ENCODE results near the gene TEC. TPM values are rescaled to one million over a fixed set of nuclear protein-coding genes. Genes with fewer than 3 reads are reported as not detected.

The TEC gene
- total and polyA plus RNA-seq, 2 donors from 2014 or later = 1.1 to 5.9 TPM

DNA sequence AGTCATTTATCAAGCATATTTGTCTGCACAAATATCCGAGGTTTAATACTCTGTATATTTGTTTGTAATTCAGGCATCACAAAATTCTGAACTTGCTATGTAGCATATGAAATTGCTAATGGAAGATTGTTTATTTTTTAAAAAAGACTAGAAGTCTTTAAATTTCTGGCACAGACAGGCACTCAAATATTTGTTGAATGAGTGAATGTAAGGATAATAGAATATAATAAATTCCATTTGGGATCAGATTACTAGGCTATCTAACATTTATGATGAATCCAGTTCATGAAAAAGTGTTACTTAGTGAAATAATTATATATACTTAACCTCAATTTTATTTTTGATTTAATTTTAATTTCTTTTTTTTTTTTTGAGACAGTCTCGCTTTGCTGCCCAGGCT is 30.4 kb upstream of the TEC start:
- Histone ChIP-seq H3K9me3 (ENCODE audit: control insufficient read depth in 2 of 3, insufficient read depth in 1 of 3, low read length in 3 of 3) (no peaks in the 10 kb centered on the region), H3K27me3 (ENCODE audit: control insufficient read depth, insufficient read depth, low read length) (no peaks in the 10 kb centered on the region), H3K4me1 (ENCODE audit: control insufficient read depth in 2 of 3, insufficient read depth in 2 of 3, low read depth in 1 of 3, low read length in 3 of 3) (no peaks in the 10 kb centered on the region), H3K36me3 (ENCODE audit: control insufficient read depth in 2 of 3, insufficient read depth in 3 of 3, low read length in 3 of 3) (no peaks in the 10 kb centered on the region), H3K9ac (ENCODE audit: low read length in 3 of 3) (no peak overlapping the region), H3K4me3 (ENCODE audit: low read length in 3 of 3) (no peak overlapping the region), H3K27ac (ENCODE audit: low read depth in 2 of 2, low read length in 2 of 2) (no peak overlapping the region)
- TF ChIP-seq, protein P1, sequence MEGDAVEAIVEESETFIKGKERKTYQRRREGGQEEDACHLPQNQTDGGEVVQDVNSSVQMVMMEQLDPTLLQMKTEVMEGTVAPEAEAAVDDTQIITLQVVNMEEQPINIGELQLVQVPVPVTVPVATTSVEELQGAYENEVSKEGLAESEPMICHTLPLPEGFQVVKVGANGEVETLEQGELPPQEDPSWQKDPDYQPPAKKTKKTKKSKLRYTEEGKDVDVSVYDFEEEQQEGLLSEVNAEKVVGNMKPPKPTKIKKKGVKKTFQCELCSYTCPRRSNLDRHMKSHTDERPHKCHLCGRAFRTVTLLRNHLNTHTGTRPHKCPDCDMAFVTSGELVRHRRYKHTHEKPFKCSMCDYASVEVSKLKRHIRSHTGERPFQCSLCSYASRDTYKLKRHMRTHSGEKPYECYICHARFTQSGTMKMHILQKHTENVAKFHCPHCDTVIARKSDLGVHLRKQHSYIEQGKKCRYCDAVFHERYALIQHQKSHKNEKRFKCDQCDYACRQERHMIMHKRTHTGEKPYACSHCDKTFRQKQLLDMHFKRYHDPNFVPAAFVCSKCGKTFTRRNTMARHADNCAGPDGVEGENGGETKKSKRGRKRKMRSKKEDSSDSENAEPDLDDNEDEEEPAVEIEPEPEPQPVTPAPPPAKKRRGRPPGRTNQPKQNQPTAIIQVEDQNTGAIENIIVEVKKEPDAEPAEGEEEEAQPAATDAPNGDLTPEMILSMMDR (IDR thresholded peaks at IDR 0.05; ENCODE audit: borderline replicate concordance, extremely low read depth, insufficient read depth) = no peak
- intact Hi-C loops (cut with DNase I) = no loop called here
- DNase-seq = no peak
- no peak for FAIRE-seq

DNA sequence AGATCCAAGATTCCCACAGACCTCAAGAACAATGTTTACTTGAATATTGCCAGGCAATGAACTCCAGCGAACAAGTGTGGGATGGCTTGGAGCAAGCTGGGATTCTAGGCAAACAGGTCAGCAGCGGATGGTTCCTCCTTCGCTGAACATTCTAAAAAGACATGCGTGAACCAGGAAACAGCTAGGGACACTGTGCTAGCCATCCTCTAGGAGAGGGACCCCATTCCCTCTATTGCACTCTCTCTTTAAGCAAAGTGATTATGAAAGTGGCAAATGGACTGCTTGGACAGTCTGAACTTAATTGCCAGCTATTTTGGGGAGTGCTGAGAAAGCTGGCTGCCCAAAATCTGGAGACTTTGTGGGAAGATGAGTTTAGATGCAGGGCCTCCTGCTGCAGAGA is 29.9 kb upstream of the TEC start:
- no peaks in the 10 kb centered on the region for H3K36me3 ChIP-seq (ENCODE audit: control insufficient read depth in 2 of 3, insufficient read depth in 3 of 3, low read length in 3 of 3)
- no peaks in the 10 kb centered on the region for H3K4me1 ChIP-seq (ENCODE audit: control insufficient read depth in 2 of 3, insufficient read depth in 2 of 3, low read depth in 1 of 3, low read length in 3 of 3)
- DNase-seq (no peak), FAIRE-seq (no peak)
- H3K27ac ChIP-seq (ENCODE audit: low read depth in 2 of 2, low read length in 2 of 2) = no peak overlapping the region
- no peaks in the 10 kb centered on the region for H3K9me3 ChIP-seq (ENCODE audit: control insufficient read depth in 2 of 3, insufficient read depth in 1 of 3, low read length in 3 of 3)
- H3K4me3 ChIP-seq (ENCODE audit: low read length in 3 of 3) = no peak overlapping the region
- intact Hi-C loops (cut with DNase I) = no loop called here
- H3K9ac ChIP-seq (ENCODE audit: low read length in 3 of 3) = no peak overlapping the region
- TF ChIP-seq, protein P1 (IDR thresholded peaks at IDR 0.05; ENCODE audit: borderline replicate concordance, extremely low read depth, insufficient read depth) = no peak
- no peaks in the 10 kb centered on the region for H3K27me3 ChIP-seq (ENCODE audit: control insufficient read depth, insufficient read depth, low read length)

- no peak for FAIRE-seq
- TF ChIP-seq, protein P1 (IDR thresholded peaks at IDR 0.05; ENCODE audit: borderline replicate concordance, extremely low read depth, insufficient read depth) = no peak
- intact Hi-C loops (cut with DNase I) = no loop called here
- Histone ChIP-seq H3K4me3 (ENCODE audit: low read length in 3 of 3) (no peak overlapping the region), H3K9me3 (ENCODE audit: control insufficient read depth in 2 of 3, insufficient read depth in 1 of 3, low read length in 3 of 3) (no peaks in the 10 kb centered on the region), H3K27ac (ENCODE audit: low read depth in 2 of 2, low read length in 2 of 2) (no peak overlapping the region), H3K27me3 (ENCODE audit: control insufficient read depth, insufficient read depth, low read length) (no peaks in the 10 kb centered on the region), H3K36me3 (ENCODE audit: control insufficient read depth in 2 of 3, insufficient read depth in 3 of 3, low read length in 3 of 3) (no peaks in the 10 kb centered on the region), H3K9ac (ENCODE audit: low read length in 3 of 3) (no peak overlapping the region), H3K4me1 (ENCODE audit: control insufficient read depth in 2 of 3, insufficient read depth in 2 of 3, low read depth in 1 of 3, low read length in 3 of 3) (no peaks in the 10 kb centered on the region)
- no peak for DNase-seq
Measured at GRCh38 chr4:48297256-48297846, 27.7 kb upstream of the TEC start.

DNA sequence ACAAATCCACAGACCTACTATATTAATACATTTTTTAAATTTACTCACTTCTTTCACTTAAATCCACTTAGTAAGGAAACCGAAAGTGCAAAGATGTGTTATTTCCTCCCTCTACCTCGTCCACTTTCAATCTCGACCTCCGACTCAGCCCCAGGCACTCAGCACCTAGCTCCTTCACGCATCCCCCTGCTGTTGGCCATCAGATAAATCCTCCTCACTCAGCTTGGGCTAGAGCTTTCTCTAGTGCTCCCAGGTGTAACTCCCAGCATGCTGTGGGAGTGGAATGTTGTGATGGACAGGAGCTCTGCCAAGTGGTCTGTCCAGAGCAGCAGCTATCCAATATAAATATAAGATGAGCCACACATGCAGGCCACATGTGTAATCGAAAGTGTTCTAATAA is 26.7 kb upstream of the TEC start:
- DNase-seq (no peak), FAIRE-seq (no peak)
- Histone ChIP-seq H3K4me3 (ENCODE audit: low read length in 3 of 3) (no peak overlapping the region), H3K36me3 (ENCODE audit: control insufficient read depth in 2 of 3, insufficient read depth in 3 of 3, low read length in 3 of 3) (no peaks in the 10 kb centered on the region), H3K27me3 (ENCODE audit: control insufficient read depth, insufficient read depth, low read length) (no peaks in the 10 kb centered on the region), H3K27ac (ENCODE audit: low read depth in 2 of 2, low read length in 2 of 2) (no peak overlapping the region), H3K9ac (ENCODE audit: low read length in 3 of 3) (no peak overlapping the region), H3K9me3 (ENCODE audit: control insufficient read depth in 2 of 3, insufficient read depth in 1 of 3, low read length in 3 of 3) (no peaks in the 10 kb centered on the region), H3K4me1 (ENCODE audit: control insufficient read depth in 2 of 3, insufficient read depth in 2 of 3, low read depth in 1 of 3, low read length in 3 of 3) (no peaks in the 10 kb centered on the region)
- intact Hi-C loops (cut with DNase I) = no loop called here
- TF ChIP-seq, protein P1 (IDR thresholded peaks at IDR 0.05; ENCODE audit: borderline replicate concordance, extremely low read depth, insufficient read depth) = no peak
